Thoracic aorta (tissue), 2 donors: Measurements from ENCODE around the gene SKIL. TPM values are rescaled to one million over a fixed set of nuclear protein-coding genes. Genes with fewer than 3 reads are reported as not detected.

ENCODE experiments used
- ATAC-seq: fragments of 150-250 bp; one replicate; pipeline ENCODE4 v1.8.0; 2017; ENCODE audit warnings: low read depth; ENCODE audit not compliant: insufficient number of reproducible peaks, low FRiP score
- DNase-seq: peaks from one replicate; pipeline ENCODE4 v3.0.0-alpha.2; 2020; ENCODE audit warnings: low spot score
- H3K27ac ChIP-seq, 2 donors: fragments of 200-600 bp; sonication (generic); 1 replicate in 1 of 2; 2 replicates in 1 of 2; pipeline ENCODE4 v1.5.1; 2016; ENCODE audit warnings: mild to moderate bottlenecking in 2 of 2, moderate library complexity in 2 of 2
- H3K27me3 ChIP-seq: fragments of 200-600 bp; sonication (generic); replicated peaks from 2 replicates; pipeline ENCODE4 v1.6.0; 2016; ENCODE audit warnings: mild to moderate bottlenecking; ENCODE audit not compliant: insufficient read depth
- H3K36me3 ChIP-seq: fragments of 200-600 bp; sonication (generic); one replicate; pipeline ENCODE4 v1.5.1; 2016
- H3K4me1 ChIP-seq, 2 donors: fragments of 200-600 bp; sonication (generic); 1 replicate in 1 of 2; 2 replicates in 1 of 2; pipeline versions ENCODE4 v1.5.1 to v1.6.0; 2016; ENCODE audit warnings: low read depth in 2 of 2, mild to moderate bottlenecking in 1 of 2; ENCODE audit not compliant: control insufficient read depth in 1 of 2
- H3K4me3 ChIP-seq: fragments of 200-600 bp; sonication (generic); 2 replicates; pipeline ENCODE4 v1.5.1; 2016; ENCODE audit warnings: mild to moderate bottlenecking
- H3K9me3 ChIP-seq: fragments of 200-600 bp; sonication (generic); 2 replicates; pipeline ENCODE4 v1.5.1; 2016
- CTCF ChIP-seq: fragments of 200-600 bp; sonication (generic); IDR thresholded peaks from one replicate; pipeline ENCODE4 v1.5.1; 2019; ENCODE audit warnings: antibody characterized with exemption
- total RNA-seq, 2 donors: library from RNA; depleted of rRNA; stranded (reverse); fragments of >200 nt; gene quantifications; one replicate each; pipeline versions ENCODE4 v1.1.0 to v1.2.3, GENCODE V29; 2016

SKIL gene
- total RNA-seq, 2 donors from 2014 or later = 60.1 to 104 TPM

GRCh38 chr3:170354760-170355159 is 2.8 kb upstream of the SKIL start:
- no peak overlapping the region for H3K27ac ChIP-seq
- no peaks in the 10 kb centered on the region for H3K9me3 ChIP-seq
- no peaks in the 10 kb centered on the region for H3K27me3 ChIP-seq
- peaks cover 16 to 18% of the 10 kb centered on the region in 2 donors for H3K4me1 ChIP-seq
- no peak for ATAC-seq
- no peak overlapping the region for H3K4me3 ChIP-seq
- no peak for TF ChIP-seq CTCF
- no peak for DNase-seq
- no peaks in the 10 kb centered on the region for H3K36me3 ChIP-seq

GRCh38 chr3:170355738-170356595 is 1.5 kb upstream of the SKIL start:
- ATAC-seq = no peak

GRCh38 chr3:170356596-170357175 is 829 bp upstream of the SKIL start:
- H3K9me3 ChIP-seq = no peaks in the 10 kb centered on the region
- DNase-seq (peak; percentile 41), ATAC-seq (peak; percentile 42)
- TF ChIP-seq CTCF = peak; percentile 17
- peak overlapping the region; percentile 98 for H3K4me3 ChIP-seq
- peak overlapping the region; percentile 92 to 96 for H3K27ac ChIP-seq
- no peaks in the 10 kb centered on the region for H3K36me3 ChIP-seq
- no peaks in the 10 kb centered on the region for H3K27me3 ChIP-seq
- H3K4me1 ChIP-seq = peaks cover 33 to 37% of the 10 kb centered on the region in 2 donors

More at GRCh38 chr3:170355738-170356595, 1.5 kb upstream of the SKIL start:
- no peak for DNase-seq
- Histone ChIP-seq H3K36me3 (no peaks in the 10 kb centered on the region), H3K4me1 (peaks cover 25 to 30% of the 10 kb centered on the region in 2 donors), H3K27ac (peak overlapping the region; percentile 92 to 96), H3K4me3 (peak overlapping the region; percentile 74), H3K27me3 (no peaks in the 10 kb centered on the region), H3K9me3 (no peaks in the 10 kb centered on the region)
- TF ChIP-seq CTCF = no peak

DNA sequence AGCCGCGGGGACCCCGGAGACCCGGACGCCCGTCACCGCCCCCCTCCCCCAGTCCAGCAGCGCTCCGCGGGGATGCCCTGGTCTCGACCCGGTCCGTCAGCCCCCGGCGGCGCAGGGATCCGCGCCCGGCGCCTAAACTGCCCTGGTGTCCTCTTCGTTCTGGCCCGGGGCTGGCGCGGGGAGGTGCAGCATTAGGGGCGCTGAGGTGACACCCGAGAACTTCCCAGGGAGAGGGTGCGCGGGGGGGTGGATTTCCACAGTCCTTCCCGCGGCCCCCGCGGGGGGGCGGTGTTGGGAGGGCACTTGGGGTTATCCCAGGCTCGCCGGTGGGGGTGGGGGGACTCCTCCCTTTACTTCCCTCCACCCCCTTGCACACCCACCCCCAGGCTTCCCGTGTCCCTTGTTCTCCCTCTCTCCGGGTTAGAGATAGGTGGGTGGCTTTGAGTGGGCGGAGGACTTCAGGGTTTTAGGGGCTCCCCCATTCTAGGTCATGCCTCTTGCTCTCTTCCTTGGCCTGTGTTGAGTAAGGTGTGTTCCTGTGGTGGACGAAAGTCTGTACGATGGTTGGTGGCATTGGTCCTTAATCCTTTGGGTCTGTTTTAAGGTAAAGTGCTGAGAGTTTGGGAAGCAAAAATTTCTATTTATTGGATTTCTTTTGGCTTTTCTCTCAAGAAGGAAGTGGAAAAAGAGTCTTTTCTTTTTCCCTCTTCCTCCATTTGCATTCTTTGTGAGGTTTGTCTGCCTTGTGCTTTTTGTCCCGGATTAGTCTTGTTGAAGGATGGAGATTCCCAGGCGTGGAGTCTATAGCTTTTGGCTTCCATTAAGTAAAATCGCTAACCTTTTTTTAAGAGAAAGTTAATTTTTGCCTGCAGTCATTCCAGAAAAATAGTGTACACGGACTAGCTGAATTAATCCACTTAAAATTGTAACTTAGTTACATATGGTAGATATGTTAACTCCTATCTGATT is 811 bp downstream of the SKIL start:
- Histone ChIP-seq H3K4me3 (peak overlapping the region; percentile 98), H3K4me1 (peaks cover 49 to 53% of the 10 kb centered on the region in 2 donors), H3K27me3 (no peaks in the 10 kb centered on the region), H3K9me3 (no peaks in the 10 kb centered on the region), H3K27ac (peak overlapping the region; percentile 98 to 100), H3K36me3 (no peaks in the 10 kb centered on the region)
- TF ChIP-seq CTCF = peak; percentile 46
- DNase-seq = peak; percentile 32
- ATAC-seq = peak; percentile 64
